NB4 (cell line): ENCODE results near the gene FILIP1L.

ENCODE experiments used
- DNase-seq: peaks from one replicate; pipeline ENCODE4 v3.0.0; 2010; ENCODE audit warnings: low read depth
- H3K4me3 ChIP-seq: one replicate; pipeline ENCODE4 v1.5.1; 2011; ENCODE audit warnings: mild to moderate bottlenecking, low read depth, low read length, moderate library complexity
- CTCF ChIP-seq: IDR thresholded peaks from one replicate; pipeline ENCODE4 v1.5.1; 2012; ENCODE audit warnings: low read depth, low read length
- MAX ChIP-seq: IDR thresholded peaks from 2 replicates; pipeline ENCODE4 v1.6.1; 2011; ENCODE audit warnings: low read depth, low read length
- MYC ChIP-seq: IDR thresholded peaks from 2 replicates; pipeline ENCODE4 v1.6.1; 2011; ENCODE audit warnings: low read depth, low read length
- POLR2A ChIP-seq: IDR thresholded peaks from 2 replicates; pipeline ENCODE4 v1.6.1; 2011; ENCODE audit warnings: mild to moderate bottlenecking; ENCODE audit not compliant: insufficient read length; ENCODE audit errors: extremely low read depth

Gene FILIP1L

GRCh38 chr3:99951701-99952100, 162.6 kb downstream of the FILIP1L start:
- no peak for DNase-seq
- H3K4me3 ChIP-seq = no peak overlapping the region
- TF ChIP-seq MAX = no peak
- no peak for TF ChIP-seq CTCF
- TF ChIP-seq MYC = no peak
- no peak for TF ChIP-seq POLR2A

- DNase-seq = peak; percentile 7
- TF ChIP-seq MYC = no peak
- TF ChIP-seq CTCF = no peak
- H3K4me3 ChIP-seq = no peak overlapping the region
Observed at GRCh38 chr3:99950921-99951320, 163.4 kb downstream of the FILIP1L start.

GRCh38 chr3:99949956-99950670, 164.2 kb downstream of the FILIP1L start:
- no peak for DNase-seq
- no peak overlapping the region for H3K4me3 ChIP-seq
- no peak for TF ChIP-seq CTCF
- TF ChIP-seq MAX = no peak
- TF ChIP-seq MYC = no peak
- no peak for TF ChIP-seq POLR2A

GRCh38 chr3:99948467-99949089, 165.7 kb downstream of the FILIP1L start:
- TF ChIP-seq CTCF = no peak
- no peak for TF ChIP-seq MAX
- no peak for TF ChIP-seq MYC
- no peak for TF ChIP-seq POLR2A
- no peak for DNase-seq

GRCh38 chr3:99947356-99947755, 166.9 kb downstream of the FILIP1L start:
- no peak overlapping the region for H3K4me3 ChIP-seq
- no peak for TF ChIP-seq MYC
- no peak for TF ChIP-seq MAX
- no peak for TF ChIP-seq CTCF
- no peak for TF ChIP-seq POLR2A
- no peak for DNase-seq

More at GRCh38 chr3:99948467-99949089, 165.7 kb downstream of the FILIP1L start:
- H3K4me3 ChIP-seq = no peak overlapping the region
